Sigmoid colon (tissue), 7 donors: Measurements from ENCODE around the gene USB1. TPM values are rescaled to one million over a fixed set of nuclear protein-coding genes. Genes with fewer than 3 reads are reported as not detected.
A peak's percentile ranks its signal among the peaks of the same experiment; 100 is the strongest.
"Not testable (repeated sequence)": the region's sequence is repeated elsewhere in the genome, so short reads cannot be mapped to it uniquely, and the experiment has no call there.

Experiments used
- DNase-seq: peaks from one replicate; pipeline ENCODE4 v3.0.0-alpha.2; 2019
- H3K27ac ChIP-seq, 4 donors: fragments of 200-600 bp; sonication (generic); one replicate each; pipeline ENCODE4 v1.5.1; 2016 to 2019; ENCODE audit warnings: mild to moderate bottlenecking in 1 of 4
- H3K27me3 ChIP-seq, 3 donors: fragments of 200-600 bp; sonication (generic); one replicate each; pipeline ENCODE4 v1.5.1; 2019; ENCODE audit warnings: mild to moderate bottlenecking in 1 of 3
- H3K36me3 ChIP-seq, 4 donors: fragments of 200-600 bp; sonication (generic); one replicate each; pipeline ENCODE4 v1.5.1; 2016 to 2019
- H3K4me1 ChIP-seq, 4 donors: fragments of 200-600 bp; sonication (generic); one replicate each; pipeline ENCODE4 v1.5.1; 2017 to 2019
- H3K4me3 ChIP-seq, 4 donors: fragments of 200-600 bp; sonication (generic); one replicate each; pipeline ENCODE4 v1.5.1; 2017 to 2019; ENCODE audit warnings: mild to moderate bottlenecking in 2 of 4, moderate library complexity in 1 of 4
- H3K9me3 ChIP-seq, 4 donors: fragments of 200-600 bp in 3 of 4; sonication (generic) in 3 of 4; one replicate each; pipeline versions ENCODE4 v1.5.1 to v1.6.1; 2013 to 2019
- CTCF ChIP-seq, 4 experiments: fragments of 450-650 bp in 3 of 4; fragments of 200-600 bp in 1 of 4; IDR thresholded peaks; one replicate each; pipeline ENCODE4 v1.5.1; 2016 to 2019; ENCODE audit warnings: antibody characterized with exemption in 4 of 4, mild to moderate bottlenecking in 3 of 4, moderate library complexity in 2 of 4
- EP300 ChIP-seq, 4 donors: sonication (generic); formaldehyde crosslinking; IDR thresholded peaks; one replicate each; pipeline ENCODE4 v1.6.1; 2017; ENCODE audit warnings: antibody characterized with exemption in 4 of 4
- POLR2A ChIP-seq, 2 donors: fragments of 450-650 bp; IDR thresholded peaks; one replicate each; pipeline ENCODE4 v1.6.1; 2016; ENCODE audit warnings: antibody characterized with exemption in 2 of 2, mild to moderate bottlenecking in 2 of 2, moderate library complexity in 2 of 2
- POLR2AphosphoS5 ChIP-seq, 4 donors: sonication (generic); formaldehyde crosslinking; IDR thresholded peaks; one replicate each; pipeline ENCODE4 v1.6.1; 2017; ENCODE audit warnings: antibody characterized with exemption in 4 of 4
- WGBS, 2 donors: extraction: QIAGEN DNeasy Blood & Tissue Kit; methylation state at CpG; one replicate each; pipeline ENCODE4 v1.1.7; 2013; 5-methylcytosine and 5-hydroxymethylcytosine counted together
- intact Hi-C: fragments of 100-400 bp; cut with DNase I; formaldehyde crosslinking; loops from one replicate; pipeline ENCODE4 v1.15.1; 2023
- polyA plus RNA-seq, 3 donors: library from polyadenylated mRNA; stranded (reverse); fragments of 200-250 nt; gene quantifications; one replicate each; pipeline ENCODE4 v1.2.3, GENCODE V29; 2013
- total RNA-seq, 4 donors: library from RNA; depleted of rRNA; stranded (reverse); fragments of >200 nt; gene quantifications; one replicate each; pipeline ENCODE4 v1.1.0, GENCODE V29; 2016
- donor health status: healthy with polysubstance abuse.
- donor health status: Bipolar disorder and iron deficiency.
- donor health status: healthy.

USB1 gene
- total and polyA plus RNA-seq, 7 donors = 19.9 to 44.9 (median 36.6) TPM

GRCh38 chr16:57970970-57971369 lies 30.2 kb upstream of the USB1 start, which contains the start of gene CNGB1:
CNGB1 (minus strand) TSS chr16:57971128; CDS start chr16:57967286, 3,842 bp downstream.
- TF ChIP-seq POLR2AphosphoS5 (IDR thresholded peaks at IDR 0.05) = no peak
- TF ChIP-seq EP300 (IDR thresholded peaks at IDR 0.05) = no peak
- WGBS, 2 donors = 64 to 80% methylated on average over 6 of the region's 6 CpGs
- intact Hi-C loops = no loop called here
- H3K4me1 ChIP-seq = peaks cover 0 to 2% (median 0%) of the 10 kb centered on the region in 4 donors
- DNase-seq = no peak
- H3K4me3 ChIP-seq = no peak within 1 kb of the TSS
- no peaks in the 10 kb centered on the region for H3K36me3 ChIP-seq
- no peak within 1 kb of the TSS for H3K27ac ChIP-seq
- no peaks in the 10 kb centered on the region for H3K9me3 ChIP-seq
- H3K27me3 ChIP-seq = no peaks in the 10 kb centered on the region

GRCh38 chr16:57971848-57972247 lies 29.4 kb upstream of the USB1 start:
- H3K27ac ChIP-seq = no peak overlapping the region
- H3K4me3 ChIP-seq = no peak overlapping the region
- WGBS, 2 donors = 74% methylated on average over 1 of the region's 1 CpG
- TF ChIP-seq CTCF (IDR thresholded peaks at IDR 0.05) (no peak), EP300 (IDR thresholded peaks at IDR 0.05) (no peak), POLR2A (IDR thresholded peaks at IDR 0.05) (no peak), POLR2AphosphoS5 (IDR thresholded peaks at IDR 0.05) (no peak)
- no peaks in the 10 kb centered on the region for H3K9me3 ChIP-seq
- no peak for DNase-seq
- no peaks in the 10 kb centered on the region for H3K36me3 ChIP-seq
- H3K4me1 ChIP-seq = peaks cover 0 to 7% (median 0%) of the 10 kb centered on the region in 4 donors
- no peaks in the 10 kb centered on the region for H3K27me3 ChIP-seq
- intact Hi-C loops = no loop called here

DNA sequence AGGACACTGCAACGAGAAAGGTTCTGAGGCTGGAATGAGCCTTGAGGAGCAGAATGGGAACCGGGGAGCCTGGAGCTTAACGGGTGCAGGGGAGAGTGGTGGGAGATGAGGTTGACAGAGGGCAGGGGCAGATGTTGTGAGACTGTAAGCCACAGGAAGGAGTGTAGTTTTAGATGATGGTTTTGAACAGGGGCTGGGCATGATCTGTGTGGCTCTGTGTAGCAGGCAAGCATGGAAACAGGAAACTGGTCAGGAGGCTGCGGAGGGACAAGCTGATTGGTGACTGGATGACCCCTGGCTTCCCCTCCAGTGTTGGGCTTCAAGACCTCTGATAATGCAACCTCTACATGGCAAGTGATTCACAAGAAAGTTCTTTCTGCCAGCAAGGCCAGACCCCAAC lies 28.9 kb upstream of the USB1 start:
- Histone ChIP-seq H3K4me1 (peaks cover 0 to 7% (median 0%) of the 10 kb centered on the region in 4 donors), H3K36me3 (no peaks in the 10 kb centered on the region), H3K27ac (no peak overlapping the region), H3K27me3 (no peaks in the 10 kb centered on the region), H3K4me3 (no peak overlapping the region), H3K9me3 (no peaks in the 10 kb centered on the region)
- TF ChIP-seq CTCF (IDR thresholded peaks at IDR 0.05) = no peak
- no peak for TF ChIP-seq EP300 (IDR thresholded peaks at IDR 0.05)
- no peak for TF ChIP-seq POLR2AphosphoS5 (IDR thresholded peaks at IDR 0.05)
- no peak for TF ChIP-seq POLR2A (IDR thresholded peaks at IDR 0.05)
- 75% methylated on average over 4 of the region's 4 CpGs for WGBS, 2 donors
- intact Hi-C loops = no loop called here
- DNase-seq = no peak

GRCh38 chr16:57976331-57976796 lies 24.8 kb upstream of the USB1 start:
- DNase-seq = no peak
- no peaks in the 10 kb centered on the region for H3K9me3 ChIP-seq
- peaks cover 0 to 7% (median 0%) of the 10 kb centered on the region in 4 donors for H3K4me1 ChIP-seq
- H3K27ac ChIP-seq = peak overlapping the region in 1 of 4 donors; percentile 46
- H3K36me3 ChIP-seq = no peaks in the 10 kb centered on the region
- H3K4me3 ChIP-seq = no peak overlapping the region
- intact Hi-C loops = no loop called here
- 32 to 58% methylated on average over 2 of the region's 2 CpGs for WGBS, 2 donors
- TF ChIP-seq EP300 (IDR thresholded peaks at IDR 0.05) (no peak), POLR2AphosphoS5 (IDR thresholded peaks at IDR 0.05) (no peak), CTCF (IDR thresholded peaks at IDR 0.05) (no peak), POLR2A (IDR thresholded peaks at IDR 0.05) (no peak)
- H3K27me3 ChIP-seq = no peaks in the 10 kb centered on the region

DNA sequence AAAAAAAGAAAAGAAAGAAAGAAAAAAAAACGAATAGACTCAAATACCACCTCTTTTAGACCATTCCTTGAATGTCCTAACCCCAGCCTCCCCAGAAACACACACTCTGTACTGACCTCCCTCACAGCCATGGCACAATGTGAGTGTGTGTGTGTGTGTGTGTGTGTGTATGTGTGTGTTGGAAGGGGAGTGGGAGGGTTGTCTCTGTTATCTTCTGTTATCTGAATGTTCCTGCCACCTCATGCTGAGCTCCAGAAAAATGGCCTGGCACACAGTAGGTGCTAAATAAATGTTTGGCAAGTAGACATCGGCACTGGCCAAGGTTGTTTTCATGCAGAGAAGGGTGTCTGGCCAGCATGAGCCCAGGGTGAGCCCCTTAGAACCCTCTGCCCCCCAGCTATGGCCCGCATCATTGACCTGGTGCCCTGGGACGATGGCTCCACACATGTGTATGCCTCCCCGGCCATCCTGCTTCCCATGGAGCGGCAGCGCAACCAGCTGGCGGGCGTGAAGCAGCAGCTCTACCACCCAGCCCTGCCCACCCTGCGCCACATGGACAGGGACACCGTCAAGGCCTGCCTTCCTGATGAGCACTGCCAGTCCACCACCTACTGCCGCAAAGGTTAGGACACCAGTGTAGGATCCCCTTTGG lies 23.7 kb upstream of the USB1 start:
- no peak for DNase-seq
- Histone ChIP-seq H3K9me3 (no peaks in the 10 kb centered on the region), H3K27me3 (no peaks in the 10 kb centered on the region), H3K4me3 (no peak overlapping the region), H3K36me3 (no peaks in the 10 kb centered on the region), H3K27ac (no peak overlapping the region), H3K4me1 (peaks cover 0 to 7% (median 0%) of the 10 kb centered on the region in 4 donors)
- intact Hi-C loops = no loop called here
- TF ChIP-seq EP300 (IDR thresholded peaks at IDR 0.05) (no peak), POLR2AphosphoS5 (IDR thresholded peaks at IDR 0.05) (no peak), POLR2A (IDR thresholded peaks at IDR 0.05) (no peak), CTCF (IDR thresholded peaks at IDR 0.05) (no peak)
- WGBS, 2 donors = 87 to 88% methylated on average over 12 of the region's 12 CpGs

GRCh38 chr16:57978070-57978465 lies 23.1 kb upstream of the USB1 start:
- H3K27ac ChIP-seq, H3K9me3 ChIP-seq, H3K4me1 ChIP-seq, H3K27me3 ChIP-seq, H3K4me3 ChIP-seq, H3K36me3 ChIP-seq, intact Hi-C loops, DNase-seq: not testable (repeated sequence)
- WGBS, 2 donors = 90 to 95% methylated on average over 2 of the region's 2 CpGs
